Stimulated activated CD4-positive, alpha-beta T cell treated with anti-CD3 and anti-CD28 coated beads, Interleukin-1b, Interleukin-23, amount 100 ng/mL, for 24 hours (primary cell): Measurements from ENCODE around the gene ABHD15.

Experiments
- DNase-seq, 4 experiments: peaks; one replicate each; pipeline ENCODE4 v3.0.0-alpha.2; 2020; ENCODE audit warnings: low read depth in 4 of 4, low spot score in 1 of 4

The ABHD15 gene, protein sequence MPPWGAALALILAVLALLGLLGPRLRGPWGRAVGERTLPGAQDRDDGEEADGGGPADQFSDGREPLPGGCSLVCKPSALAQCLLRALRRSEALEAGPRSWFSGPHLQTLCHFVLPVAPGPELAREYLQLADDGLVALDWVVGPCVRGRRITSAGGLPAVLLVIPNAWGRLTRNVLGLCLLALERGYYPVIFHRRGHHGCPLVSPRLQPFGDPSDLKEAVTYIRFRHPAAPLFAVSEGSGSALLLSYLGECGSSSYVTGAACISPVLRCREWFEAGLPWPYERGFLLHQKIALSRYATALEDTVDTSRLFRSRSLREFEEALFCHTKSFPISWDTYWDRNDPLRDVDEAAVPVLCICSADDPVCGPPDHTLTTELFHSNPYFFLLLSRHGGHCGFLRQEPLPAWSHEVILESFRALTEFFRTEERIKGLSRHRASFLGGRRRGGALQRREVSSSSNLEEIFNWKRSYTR

DNA sequence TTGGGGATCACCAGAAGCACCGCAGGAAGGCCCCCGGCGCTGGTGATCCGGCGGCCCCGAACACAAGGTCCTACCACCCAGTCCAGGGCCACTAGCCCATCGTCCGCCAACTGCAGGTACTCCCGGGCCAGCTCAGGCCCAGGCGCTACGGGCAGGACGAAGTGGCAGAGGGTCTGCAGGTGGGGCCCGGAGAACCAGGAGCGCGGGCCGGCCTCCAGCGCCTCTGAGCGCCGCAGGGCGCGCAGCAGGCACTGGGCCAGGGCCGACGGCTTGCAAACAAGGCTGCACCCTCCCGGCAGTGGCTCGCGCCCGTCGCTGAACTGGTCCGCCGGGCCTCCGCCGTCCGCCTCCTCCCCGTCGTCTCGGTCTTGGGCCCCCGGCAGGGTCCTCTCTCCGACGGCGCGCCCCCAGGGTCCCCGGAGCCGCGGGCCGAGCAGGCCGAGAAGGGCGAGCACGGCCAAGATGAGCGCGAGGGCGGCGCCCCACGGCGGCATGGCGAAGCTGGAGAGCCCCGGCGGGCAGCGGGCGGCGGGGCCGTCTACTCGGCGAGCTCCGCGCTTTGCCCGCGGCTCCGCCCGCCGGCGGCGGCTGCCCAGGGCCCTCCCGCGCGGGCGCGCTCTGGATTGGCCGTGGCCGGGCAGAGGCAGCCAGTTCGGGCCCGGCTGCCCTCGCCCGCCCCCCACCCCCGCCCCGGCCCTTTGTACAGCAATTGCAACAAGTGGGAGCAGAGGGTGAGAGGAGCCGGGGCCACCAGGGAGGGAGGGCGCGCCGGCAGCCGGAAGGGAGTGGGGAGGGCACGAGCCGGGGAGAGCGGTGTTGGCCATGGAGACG is at the start of gene ABHD15:
TSS of gene ABHD15 (minus strand) at position 565 of the 831 bp plus-strand sequence. CDS start at position 494, 71 bp downstream.
- peak in 1 of 4 experiments; percentile 59 for DNase-seq

DNA sequence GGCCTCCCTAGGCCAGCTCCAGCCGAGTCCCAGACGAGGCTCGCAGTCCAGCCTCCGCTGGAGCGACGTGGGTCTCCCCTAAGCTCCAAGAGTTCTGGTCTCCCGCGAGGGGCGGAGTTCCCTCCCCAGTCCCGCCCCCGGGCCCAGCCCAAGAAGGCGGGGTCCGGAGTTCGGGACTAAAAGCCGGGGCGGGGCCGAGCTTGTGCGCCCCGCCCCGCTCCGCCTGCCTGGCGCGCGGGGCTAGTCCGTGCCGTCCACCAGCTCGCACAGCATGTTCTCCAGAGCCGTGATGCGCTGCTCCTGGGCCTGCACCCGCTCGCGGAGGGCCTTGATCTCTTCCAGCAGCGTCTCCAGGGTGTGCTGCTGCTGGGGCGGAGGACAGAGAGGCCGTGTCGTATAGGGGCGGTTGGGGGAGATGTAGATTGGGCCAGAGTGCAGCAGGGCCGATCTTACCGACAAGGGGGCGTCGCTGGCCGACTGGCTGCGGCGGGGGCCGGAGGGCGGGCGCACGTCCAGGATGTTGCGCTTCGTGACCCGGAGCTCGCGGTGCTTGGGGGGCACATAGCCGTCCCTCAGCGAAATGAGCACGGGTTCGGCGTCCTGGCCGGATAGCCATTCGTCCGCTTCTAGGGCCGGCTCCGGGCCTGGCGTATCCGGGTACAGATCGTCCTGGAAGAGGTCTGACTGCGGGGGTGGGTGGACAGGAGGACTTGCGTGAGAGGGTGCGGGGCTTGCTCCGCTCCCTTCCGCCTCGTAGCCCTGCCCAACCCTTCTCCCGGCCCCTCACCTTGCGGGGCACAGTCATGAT is 48.9 kb upstream of the ABHD15 start:
- peak in 3 of 4 experiments; percentile 59 to 81 (median 76) for DNase-seq

DNA sequence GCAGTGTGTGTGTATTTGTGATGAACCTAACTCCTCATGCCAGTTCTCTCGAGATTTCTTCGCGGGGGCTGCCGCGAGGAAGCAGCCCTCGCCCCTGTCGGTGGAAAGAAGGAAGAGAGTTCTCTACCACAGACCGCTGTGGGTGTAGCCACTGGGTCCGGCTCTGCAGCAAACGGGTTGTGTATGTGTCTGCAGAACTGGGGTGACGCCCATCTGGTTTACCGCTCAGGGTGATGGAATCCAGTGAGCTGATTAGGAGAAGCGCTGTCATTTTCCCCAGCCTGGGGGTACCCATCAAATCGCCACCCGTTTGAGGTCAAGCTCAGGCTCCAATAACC is 48.2 kb upstream of the ABHD15 start:
- DNase-seq = no peak

DNA sequence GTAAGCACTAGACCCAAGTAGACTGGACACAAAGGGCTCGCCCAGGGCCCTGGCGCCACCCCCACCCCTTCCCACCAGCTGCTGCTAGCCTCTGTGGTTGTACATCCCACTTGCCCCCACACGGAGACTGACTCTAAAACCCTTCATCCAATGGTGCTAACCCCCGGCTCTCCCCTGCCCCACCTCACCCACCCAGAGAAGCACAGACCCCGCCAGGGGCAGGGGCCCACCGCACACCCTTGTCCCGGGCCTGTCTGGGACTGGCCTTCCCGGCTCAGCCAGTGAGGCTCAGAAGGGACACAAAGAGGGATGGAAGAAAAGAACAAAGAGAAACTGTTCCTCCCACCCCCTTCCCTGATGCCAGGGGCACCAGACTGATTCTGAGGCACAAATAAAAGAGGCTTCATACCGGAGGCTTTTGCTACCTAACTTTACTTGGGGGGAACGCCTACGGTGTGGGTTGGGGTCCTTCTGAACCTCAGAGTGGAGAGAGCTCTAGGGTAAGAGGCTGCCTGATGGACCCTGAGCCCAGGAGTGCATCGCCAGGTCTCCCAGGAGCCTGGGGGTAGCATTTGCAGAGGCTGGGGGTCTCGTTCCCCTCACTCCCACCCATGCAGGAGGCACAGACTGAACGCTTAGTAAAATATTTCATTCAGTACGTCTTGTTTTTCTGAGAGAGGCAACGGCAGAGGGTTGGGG is 47.7 kb upstream of the ABHD15 start:
- no peak for DNase-seq

DNA sequence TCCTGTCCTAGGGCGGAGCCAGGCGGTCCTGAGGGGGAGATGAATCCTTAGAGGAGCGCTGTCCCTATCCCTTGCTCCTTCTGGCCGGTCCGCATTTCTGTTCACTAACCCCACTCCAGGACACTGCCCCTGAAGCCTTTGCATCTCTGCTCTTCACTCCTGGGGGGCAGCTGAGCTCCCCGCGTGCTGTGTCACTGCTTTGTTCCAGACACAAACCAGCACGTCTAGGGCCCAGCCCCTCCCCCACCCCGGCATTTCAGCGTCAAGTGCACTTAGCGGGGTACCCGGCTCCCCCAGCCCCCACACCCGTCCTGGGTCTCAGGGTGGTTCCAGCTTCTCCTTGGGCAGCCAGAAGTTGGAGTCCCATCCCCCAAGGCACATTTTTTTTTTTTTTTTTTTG is 47.0 kb upstream of the ABHD15 start:
- DNase-seq = no peak

DNA sequence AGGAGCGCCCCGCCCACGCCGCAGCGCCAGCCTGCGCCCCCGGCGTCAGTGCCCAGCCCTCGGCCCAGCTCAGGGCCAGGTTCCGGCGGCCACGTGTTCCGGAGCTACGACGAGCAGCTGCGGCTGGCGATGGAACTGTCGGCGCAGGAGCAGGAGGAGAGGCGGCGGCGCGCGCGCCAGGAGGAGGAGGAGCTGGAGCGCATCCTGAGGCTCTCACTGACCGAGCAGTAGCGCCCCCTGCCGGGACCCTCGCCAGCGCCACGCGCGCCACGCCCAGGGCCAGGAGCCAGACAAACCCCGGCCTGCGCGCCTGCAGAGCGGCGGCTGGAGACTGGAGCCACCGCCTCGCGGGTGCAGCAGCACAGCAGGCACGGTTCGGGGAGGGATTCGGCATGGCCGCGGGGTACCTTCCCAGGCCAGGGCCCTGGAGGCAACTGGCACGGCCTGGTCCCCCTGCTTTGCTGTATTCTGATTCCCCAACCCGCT is 46.6 kb upstream of the ABHD15 start:
- peak; percentile 94 to 96 (median 95) for DNase-seq

DNA sequence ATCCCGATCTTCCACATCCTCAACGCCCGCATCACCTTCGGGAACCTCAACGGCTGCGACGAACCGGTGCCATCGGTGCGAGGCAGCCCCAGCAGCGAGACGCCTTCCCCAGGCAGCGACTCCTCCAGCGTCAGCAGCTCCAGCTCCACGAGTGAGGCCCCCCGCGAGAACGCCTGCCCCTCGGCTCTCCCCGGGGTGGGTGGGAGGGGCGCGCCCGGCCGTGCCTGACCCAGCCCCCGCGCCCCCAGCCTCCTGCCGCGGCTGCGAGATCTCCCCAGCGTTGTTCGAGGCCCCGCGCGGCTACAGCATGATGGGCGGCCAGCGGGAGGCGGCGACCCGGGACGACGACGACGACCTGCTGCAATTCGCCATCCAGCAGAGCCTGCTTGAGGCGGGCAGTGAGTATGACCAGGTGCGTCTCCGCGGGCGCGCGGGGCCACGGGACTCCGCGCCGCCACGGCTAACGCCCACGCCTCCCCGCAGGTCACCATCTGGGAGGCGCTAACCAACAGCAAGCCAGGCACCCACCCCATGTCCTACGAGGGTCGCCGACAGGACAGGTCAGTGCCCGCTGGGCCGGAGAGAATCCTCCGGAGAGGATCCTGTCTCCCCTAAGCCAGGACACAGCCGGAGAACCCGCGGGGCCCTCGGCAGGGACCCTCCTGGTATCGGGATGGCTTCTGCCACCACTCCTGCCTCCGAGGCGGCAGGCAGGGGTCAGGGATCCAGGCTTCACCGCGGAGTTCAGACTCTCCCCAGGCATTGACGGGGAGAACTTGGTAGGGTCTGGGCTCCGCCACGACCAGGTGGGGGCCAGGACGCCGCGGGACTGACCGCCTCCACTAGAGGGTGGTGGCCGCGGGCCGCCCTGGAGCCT is 45.8 kb upstream of the ABHD15 start:
- DNase-seq = no peak

DNA sequence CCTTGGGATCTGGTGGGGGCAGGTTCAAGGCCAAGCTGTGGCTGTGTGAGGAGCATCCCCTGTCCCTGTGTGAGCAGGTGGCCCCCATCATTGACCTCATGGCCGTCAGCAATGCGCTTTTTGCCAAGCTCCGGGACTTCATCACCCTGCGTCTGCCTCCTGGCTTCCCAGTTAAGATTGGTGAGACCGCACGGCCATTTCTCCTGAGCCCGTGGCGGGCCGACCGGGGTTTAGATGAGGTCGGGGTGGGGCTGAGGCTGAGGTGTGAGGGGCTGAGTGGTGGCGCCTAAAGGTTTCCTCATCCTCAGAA is 45.2 kb upstream of the ABHD15 start:
- DNase-seq = no peak

DNA sequence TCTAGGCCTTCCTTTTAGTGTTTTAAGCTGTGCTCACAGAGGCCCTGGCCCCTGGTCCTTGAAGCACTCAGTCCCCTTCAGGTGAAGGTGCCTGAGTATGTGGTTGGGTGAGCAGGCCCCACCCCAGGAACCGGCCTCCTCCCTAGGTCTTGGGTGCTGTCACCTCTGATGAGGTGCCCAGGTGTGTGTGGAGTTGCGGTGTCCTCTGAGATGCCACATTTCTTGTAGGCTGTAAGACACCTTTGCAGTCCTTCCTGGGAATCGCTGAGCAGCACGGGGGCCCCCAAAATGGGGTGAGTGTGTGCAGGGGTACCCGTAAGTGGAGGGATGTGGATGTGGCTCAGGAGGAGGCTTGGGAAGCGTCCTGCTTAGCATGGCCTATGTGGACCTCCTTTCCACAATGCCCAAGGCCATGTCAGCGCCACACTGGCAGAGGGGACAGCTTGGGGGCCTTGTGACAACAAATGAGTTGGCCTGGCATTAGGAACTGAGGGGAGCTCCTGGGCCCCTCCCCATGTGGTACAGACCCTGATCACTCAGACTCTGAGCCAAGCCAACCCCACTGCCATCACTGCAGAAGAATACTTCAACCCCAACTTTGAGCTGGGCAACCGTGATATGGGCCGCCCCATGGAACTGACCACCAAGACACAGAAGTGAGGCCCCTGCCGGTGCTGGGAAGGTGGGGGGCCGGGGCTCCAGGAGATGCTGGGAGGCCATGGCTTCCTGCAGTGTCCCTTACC is 44.7 kb upstream of the ABHD15 start:
- DNase-seq = no peak

DNA sequence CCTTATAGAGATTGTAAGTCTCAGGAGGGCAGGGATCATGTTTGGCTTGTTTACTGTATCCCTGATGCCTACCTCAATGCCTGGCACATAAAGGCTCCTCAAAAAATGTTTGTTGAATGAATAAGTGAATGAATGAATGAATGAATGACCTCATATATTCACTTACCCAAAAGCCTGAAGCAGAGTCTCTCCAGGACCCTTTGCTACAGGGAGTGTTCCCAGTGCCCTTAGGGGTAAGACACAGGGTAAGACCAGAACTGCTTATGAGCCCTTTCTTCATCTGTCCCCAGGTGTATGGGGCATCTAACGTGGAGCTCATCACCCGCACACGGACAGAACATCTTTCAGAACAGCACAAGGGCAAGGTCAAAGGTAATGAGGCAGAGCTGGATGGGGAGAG is 43.6 kb upstream of the ABHD15 start:
- no peak for DNase-seq

DNA sequence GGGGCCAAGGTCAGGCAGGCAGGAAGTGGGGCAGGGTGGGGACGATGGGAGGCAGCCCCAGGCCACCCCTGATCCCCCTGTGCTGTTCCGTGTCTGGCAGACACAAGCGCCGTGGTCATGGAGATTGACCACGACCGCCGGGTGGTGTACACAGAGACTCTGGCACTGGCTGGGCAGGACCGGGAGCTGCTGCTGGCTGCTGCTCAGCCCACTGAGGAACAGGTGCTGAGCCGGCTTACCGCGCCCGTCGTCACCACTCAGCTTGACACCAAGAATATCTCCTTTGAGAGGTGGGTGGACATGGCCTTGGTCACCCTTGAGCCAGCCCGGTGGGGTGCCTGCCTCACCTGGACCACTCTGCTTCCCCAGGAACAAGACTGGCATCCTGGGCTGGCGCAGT is 42.1 kb upstream of the ABHD15 start:
- no peak for DNase-seq

DNA sequence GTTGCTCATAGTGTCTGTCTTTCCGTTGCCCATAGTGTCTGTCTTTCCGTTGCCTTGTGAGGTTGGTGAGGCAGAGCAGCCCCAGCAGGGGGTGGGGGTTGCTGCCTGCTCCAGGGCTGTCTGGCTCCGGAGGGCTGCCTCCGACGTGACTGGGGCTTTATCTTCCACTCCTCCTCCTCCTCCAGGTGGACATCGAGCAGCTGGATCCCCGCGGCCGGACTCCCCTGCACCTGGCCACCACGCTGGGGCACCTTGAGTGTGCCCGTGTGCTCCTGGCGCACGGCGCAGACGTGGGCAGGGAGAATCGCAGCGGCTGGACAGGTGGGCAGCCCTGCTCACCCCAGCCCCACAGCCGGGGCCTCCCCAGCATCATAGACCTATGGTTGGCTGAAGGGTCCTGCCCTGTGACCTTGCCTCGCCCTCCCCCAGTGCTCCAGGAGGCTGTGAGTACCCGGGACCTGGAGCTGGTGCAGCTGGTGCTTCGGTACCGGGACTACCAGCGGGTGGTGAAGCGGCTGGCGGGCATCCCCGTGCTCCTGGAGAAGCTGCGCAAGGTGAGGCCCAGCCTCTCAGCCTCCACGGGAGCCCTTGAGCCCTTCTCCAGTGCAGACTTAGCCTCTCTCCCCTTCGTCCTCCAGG is 40.8 kb upstream of the ABHD15 start:
- no peak for DNase-seq

DNA sequence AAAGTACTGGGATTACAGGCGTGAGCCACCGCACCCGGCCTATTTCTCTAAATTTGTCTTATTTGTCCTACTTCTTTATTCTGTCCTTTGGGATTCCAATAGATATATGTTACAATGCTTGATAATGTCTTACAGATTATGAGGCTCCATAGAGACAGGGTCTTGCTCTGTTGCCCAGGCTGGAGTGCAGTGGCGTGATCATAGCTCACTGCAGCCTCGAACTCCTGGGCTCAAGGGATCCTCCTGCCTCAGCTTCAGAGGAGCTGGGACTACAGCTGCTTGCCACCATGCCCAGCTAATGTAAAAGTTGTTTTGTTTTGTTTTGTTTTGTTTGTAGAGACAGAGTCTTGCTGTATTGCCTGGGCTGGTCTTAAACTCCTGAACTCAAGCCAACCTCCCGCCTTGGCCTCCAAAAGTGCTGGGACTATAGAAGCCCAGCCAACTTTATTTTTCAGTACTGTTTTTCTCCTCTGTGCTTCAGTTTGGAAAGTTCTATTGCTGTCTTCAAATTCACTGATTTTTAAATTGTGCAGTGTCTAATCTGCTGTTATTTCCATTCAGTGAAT is 36.4 kb upstream of the ABHD15 start:
- no peak for DNase-seq

DNA sequence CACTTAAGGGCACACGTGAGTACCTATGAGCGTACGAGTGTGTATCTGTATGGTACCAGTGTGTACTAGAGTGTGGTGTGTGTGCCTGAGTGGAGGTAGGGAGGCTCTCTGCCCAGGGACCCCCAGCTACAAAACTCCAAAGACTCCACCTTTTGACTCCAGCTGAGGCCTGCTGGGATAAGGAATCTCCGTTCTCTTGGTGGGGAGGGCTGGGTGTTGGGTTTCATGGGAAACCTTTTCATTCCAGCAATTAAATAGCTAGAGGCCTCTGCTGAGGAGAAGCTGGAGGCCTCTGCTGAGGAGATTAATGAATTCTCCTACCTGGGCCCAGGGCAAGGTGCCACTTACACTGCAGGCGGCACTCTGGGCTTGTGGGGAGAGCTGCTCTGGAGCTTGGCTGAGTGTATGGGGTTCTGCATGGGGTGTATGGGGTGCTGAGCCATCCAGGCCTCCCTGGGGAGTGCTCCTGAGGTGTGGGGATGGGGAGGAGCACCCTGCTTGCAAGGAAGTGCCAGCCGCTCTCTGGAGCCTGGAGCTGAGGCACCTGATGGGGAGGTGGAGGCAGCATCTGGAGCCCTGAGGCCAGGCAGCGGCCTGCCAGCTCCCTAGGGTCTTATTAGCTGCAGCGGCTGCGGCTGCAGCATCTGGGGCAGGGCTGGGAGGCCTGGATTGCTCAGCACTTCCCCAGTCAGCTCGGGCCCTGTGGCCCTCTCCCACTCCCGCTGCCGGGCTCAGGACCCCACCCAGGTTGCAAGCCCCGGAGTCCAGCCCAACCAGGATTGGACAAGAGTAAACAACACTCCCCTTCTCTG is 30.7 kb upstream of the ABHD15 start:
- DNase-seq = no peak

DNA sequence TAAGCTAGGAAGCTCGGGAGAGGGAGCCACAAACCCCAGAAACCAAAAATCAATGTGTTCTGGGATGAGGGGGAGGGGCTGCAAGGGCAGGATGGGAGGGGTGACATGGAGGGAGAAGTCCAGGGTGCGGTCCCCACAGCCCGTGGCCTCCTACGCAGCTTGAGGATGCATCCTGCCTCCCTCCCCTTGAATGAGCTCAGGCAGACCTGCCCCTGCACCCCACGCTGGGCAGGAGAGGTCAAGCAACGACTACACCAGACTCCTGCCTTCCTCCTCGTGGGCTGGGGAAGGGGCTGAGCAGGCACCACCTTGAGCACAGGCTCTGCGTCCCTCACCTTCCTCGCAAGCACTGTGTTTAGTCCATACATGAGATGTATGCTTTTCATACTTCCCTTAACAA is 30.0 kb upstream of the ABHD15 start:
- DNase-seq = no peak

DNA sequence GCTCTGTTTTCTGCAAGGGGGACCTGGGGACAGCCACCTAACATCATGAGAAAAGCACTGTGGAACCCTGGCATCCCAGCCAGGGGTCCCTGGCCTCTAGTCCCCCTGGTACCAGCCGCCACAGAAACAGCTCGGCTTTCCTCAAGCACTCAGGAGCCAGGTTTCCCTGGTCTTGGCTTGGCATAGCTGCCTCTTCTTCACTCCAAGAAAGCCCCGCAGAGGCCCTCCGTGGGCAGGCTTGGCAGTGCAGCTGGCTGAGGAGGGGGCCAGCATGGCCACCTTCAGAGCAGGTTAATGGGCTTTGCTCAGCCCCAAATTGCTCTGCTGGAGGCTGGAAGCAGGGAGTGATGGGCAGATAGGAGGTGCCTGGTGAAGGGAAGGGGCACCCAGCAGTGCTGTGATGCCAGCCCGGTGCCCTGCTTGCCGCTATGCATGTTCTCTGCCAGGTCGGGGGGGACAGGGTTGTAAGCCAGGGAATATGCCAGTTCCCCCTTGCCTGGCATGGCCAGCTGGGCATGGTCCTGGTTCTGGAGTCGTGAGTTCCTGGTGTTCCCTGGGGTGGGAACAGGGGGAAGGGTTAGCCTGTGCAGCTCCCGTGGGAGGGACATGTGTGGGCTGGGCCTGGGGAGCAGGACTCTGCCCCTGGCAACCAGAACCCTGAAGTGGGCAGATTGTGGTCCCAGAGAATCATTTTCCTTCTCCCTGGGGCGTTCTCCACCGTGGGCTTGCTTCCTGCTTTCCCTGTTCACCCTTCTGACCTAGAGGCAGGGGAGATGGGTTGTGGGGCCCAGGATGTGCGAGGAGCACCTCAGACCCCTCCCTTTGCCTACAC is 29.3 kb upstream of the ABHD15 start:
- no peak for DNase-seq
